GM12878 (cell line): ENCODE data around the gene CNTRL. TPM values are rescaled to one million over a fixed set of nuclear protein-coding genes. Genes with fewer than 3 reads are reported as not detected.

Experiments
- ATAC-seq: fragments of 200-7000 bp; cut with Tn5 transposase; 3 replicates; pipeline ENCODE4 v1.9.1; 2020; ENCODE audit warnings: mild to moderate bottlenecking, moderate library complexity
- BruUV-seq: library from RNA; stranded (reverse); fragments of 400-500 nt; replicated peaks from 2 replicates; lab custom pipeline; 2021; lab: Mats Ljungman, UMichigan
- CTCF ChIA-PET: fragments of 300-600 bp; sonication (Branson Sonifier 250); formaldehyde crosslinking; extraction: SDS; loops from one replicate; lab custom pipeline; 2021; ENCODE audit warnings: inconsistent platforms; lab: Yijun Ruan, JAX
- POLR2A ChIA-PET: fragments of 350-600 bp; formaldehyde crosslinking; extraction: SDS; loops from one replicate; lab custom pipeline; 2021; ENCODE audit warnings: inconsistent platforms; lab: Charles Lee
- RAD21 ChIA-PET: fragments of 300-600 bp; sonication (Branson Sonifier 250); formaldehyde crosslinking; loops from one replicate; lab custom pipeline; 2023; ENCODE audit warnings: antibody characterized with exemption; ENCODE audit not compliant: unreplicated experiment; lab: Charles Lee
- SMC1A ChIA-PET: fragments of 300-600 bp; sonication (Branson Sonifier 250); formaldehyde crosslinking; loops from one replicate; lab custom pipeline; 2023; ENCODE audit not compliant: unreplicated experiment, uncharacterized antibody; lab: Charles Lee
- DNase-seq: peaks from one replicate; pipeline ENCODE4 v3.0.0-alpha.2; 2011; ENCODE audit warnings: low read depth, low spot score
- FAIRE-seq: peaks from 3 replicates; lab custom pipeline; 2011; peaks lifted over from hg19 to GRCh38; lab: Jason Lieb, UNC
- H2AFZ ChIP-seq: 2 replicates; pipeline ENCODE4 v1.6.0; 2011; ENCODE audit warnings: low read depth, low read length, control low read depth; ENCODE audit not compliant: control insufficient read depth
- H3K27ac ChIP-seq: 2 replicates; pipeline ENCODE4 v1.5.1; 2011; ENCODE audit warnings: control low read depth; ENCODE audit not compliant: control insufficient read depth, insufficient read depth
- H3K27me3 ChIP-seq, 2 experiments: replicated peaks in 1 of 2; 2 replicates each; pipeline versions ENCODE4 v1.6.0 to v1.6.1; 2011; ENCODE audit warnings: low read length in 1 of 2; ENCODE audit not compliant: control insufficient read depth in 2 of 2, insufficient read depth in 2 of 2
- H3K36me3 ChIP-seq, 2 experiments: 2 replicates each; pipeline ENCODE4 v1.5.1; 2011; ENCODE audit warnings: low read length in 1 of 2; ENCODE audit not compliant: control insufficient read depth in 2 of 2, insufficient read depth in 2 of 2
- H3K4me1 ChIP-seq: 2 replicates; pipeline ENCODE4 v1.6.1; 2011; ENCODE audit warnings: mild to moderate bottlenecking, low read length, moderate library complexity, mixed read lengths; ENCODE audit not compliant: control insufficient read depth, insufficient read depth
- H3K4me2 ChIP-seq: 2 replicates; pipeline ENCODE4 v1.6.0; 2011; ENCODE audit warnings: control low read depth; ENCODE audit not compliant: control insufficient read depth, insufficient read depth
- H3K4me3 ChIP-seq: fragments of 200-600 bp; sonication (generic); 2 replicates; pipeline ENCODE4 v1.5.1; 2016
- H3K79me2 ChIP-seq: 2 replicates; pipeline ENCODE4 v1.6.0; 2011; ENCODE audit warnings: low read length; ENCODE audit not compliant: control insufficient read depth, insufficient read depth
- H3K9ac ChIP-seq: 2 replicates; pipeline ENCODE4 v1.8.0; 2011; ENCODE audit warnings: low read length, control low read depth, mixed read lengths; ENCODE audit not compliant: control insufficient read depth, insufficient read depth
- H3K9me3 ChIP-seq: replicated peaks from 3 replicates; pipeline ENCODE4 v1.5.1; 2011; ENCODE audit warnings: mild to moderate bottlenecking, low read length; ENCODE audit not compliant: control insufficient read depth, insufficient read depth
- H4K20me1 ChIP-seq: 2 replicates; pipeline ENCODE4 v1.6.0; 2011; ENCODE audit not compliant: control insufficient read depth, insufficient read depth
- BHLHE40 ChIP-seq, 2 experiments: fragments of 450-650 bp in 1 of 2; IDR thresholded peaks; 2 replicates each; pipeline ENCODE4 v1.6.1; 2011 to 2017; ENCODE audit warnings: low read depth in 2 of 2, borderline replicate concordance in 1 of 2, improper control_type of control experiment in 1 of 2, low read length in 1 of 2, mild to moderate bottlenecking in 1 of 2
- HDAC6 ChIP-seq: fragments of 200-600 bp; sonication (generic); IDR thresholded peaks from one replicate; pipeline ENCODE4 v1.8.0; 2017; ENCODE audit warnings: antibody characterized with exemption; ENCODE audit not compliant: unreplicated experiment
- SPI1 ChIP-seq: IDR thresholded peaks from 2 replicates; pipeline ENCODE4 v1.6.1; 2011; ENCODE audit warnings: low read depth, mild to moderate bottlenecking, low read length, moderate library complexity, borderline replicate concordance; ENCODE audit not compliant: insufficient read depth
- ZBTB40 ChIP-seq: fragments of 450-650 bp; IDR thresholded peaks from 2 replicates; pipeline ENCODE4 v1.6.1; 2016; ENCODE audit warnings: mild to moderate bottlenecking, moderate library complexity, borderline replicate concordance
- WGBS: methylation state at CpG from one replicate; pipeline ENCODE4 v1.1.6; 2016; ENCODE audit warnings: low lambda C conversion rate; ENCODE audit not compliant: insufficient replicate concordance, insufficient coverage; ENCODE audit errors: missing lambda C conversion rate; 5-methylcytosine and 5-hydroxymethylcytosine counted together
- in situ Hi-C: fragments of 300-500 bp; cut with MboI; formaldehyde crosslinking; loops from 9 replicates; pipeline ENCODE4 v1.14.3; 2018; ENCODE audit warnings: mixed read lengths
- intact Hi-C: fragments of 100-400 bp; cut with micrococcal nuclease; formaldehyde crosslinking; loops from one replicate; pipeline ENCODE4 v1.14.2; 2022; ENCODE audit not compliant: unreplicated experiment
- polyA plus RNA-seq, 11 experiments: library from polyadenylated mRNA; depleted of rRNA in 4 of 11; unstranded in 6 of 11; stranded (reverse) in 5 of 11; fragments of >200 nt; fragmentation: Nextera tagmentation in 4 of 11; fragmentation: Illumina TruSeq in 1 of 11; extraction: Ambion mirVana in 4 of 11; extraction: Trizol in 1 of 11; gene quantifications; 1 replicate in 1 of 11; 2 replicates in 10 of 11; pipeline versions ENCODE4 v1.2.1 to v1.2.3, GENCODE V29; 2011 to 2016; ENCODE audit warnings: inconsistent platforms in 2 of 11, missing spikeins in 2 of 11, low read depth in 1 of 11
- total RNA-seq, 4 experiments: library from RNA; depleted of rRNA in 3 of 4; stranded (reverse); fragments of >200 nt in 3 of 4; fragmentation: Illumina TruSeq in 1 of 4; extraction: Trizol in 1 of 4; gene quantifications; 2 replicates each; pipeline versions ENCODE4 v1.2.1 to v1.2.3, GENCODE V29; 2013 to 2021

Gene CNTRL
- total and polyA plus RNA-seq, 10 of the 15 experiments (the other 5 are each of a cell fraction or from before 2014, with no cell fraction given), result 20.0 to 65.4 (median 38.8) TPM

- no TSS peak for BruUV-seq
- TF ChIP-seq HDAC6, result no peak
- TF ChIP-seq BHLHE40 (IDR thresholded peaks at IDR 0.05; ENCODE audit: borderline replicate concordance in 1 of 2, low read depth in 2 of 2, low read length in 1 of 2), result no peak
- TF ChIP-seq SPI1, result no peak
- TF ChIP-seq ZBTB40, result no peak
- Histone ChIP-seq H3K79me2 (peaks cover 9% of the 10 kb centered on the region), H2AFZ (no peak overlapping the region), H3K9ac (no peak overlapping the region), H3K27me3 (no peaks in the 10 kb centered on the region), H3K27ac (no peak overlapping the region), H3K9me3 (no peaks in the 10 kb centered on the region; the same call in 1 of the 3 replicates), H4K20me1 (no peaks in the 10 kb centered on the region), H3K4me1 (peaks cover 26% of the 10 kb centered on the region), H3K36me3 (no peaks in the 10 kb centered on the region), H3K4me3 (no peak overlapping the region), H3K4me2 (no peak overlapping the region)
- no peak for DNase-seq
- WGBS, result 100% methylated on average over 1 of the region's 1 CpG
- ChIA-PET SMC1A (interaction anchor here (1.5 to 1.6 kb wide), 2 partner anchors 9 to 316 kb away, joined by 5 to 7 read pairs; no protein-coding TSS in a partner anchor), RAD21 (interaction anchor here (0.8 kb wide), 1 partner anchor 88 kb away, joined by 3 read pairs; no protein-coding TSS in a partner anchor), POLR2A (no interaction called here), CTCF (interaction anchor here (6.4 kb wide), 1 partner anchor 9 kb away, joined by 78 read pairs; no protein-coding TSS in a partner anchor)
- intact Hi-C loops, result no loop called here
- in situ Hi-C loops, result loop anchor here (5.0 kb wide), 1 partner anchor 317 kb away; no protein-coding TSS in a partner anchor
- no peak for FAIRE-seq
- ATAC-seq, result no peak
Measured at GRCh38 chr9:121069396-121069795, 5.4 kb upstream of the CNTRL start.
